Ishikawa (cell line): ENCODE data around the gene CEP97.

Experiments used
- CEBPB ChIP-seq: IDR thresholded peaks from 2 replicates; pipeline ENCODE4 v1.6.1; 2012
- CREB1 ChIP-seq: IDR thresholded peaks from 2 replicates; pipeline ENCODE4 v1.6.1; 2012; ENCODE audit warnings: low read depth
- NFIC ChIP-seq: IDR thresholded peaks from 2 replicates; pipeline ENCODE4 v1.6.1; 2012
- TCF12 ChIP-seq: IDR thresholded peaks from 2 replicates; pipeline ENCODE4 v1.6.1; 2012; ENCODE audit warnings: low read depth
- TF ChIP-seq, protein P1 (sequence below): IDR thresholded peaks from 2 replicates; pipeline ENCODE4 v1.6.1; 2012; ENCODE audit warnings: low read depth, mild to moderate bottlenecking
- TF ChIP-seq, protein P2 (sequence below): IDR thresholded peaks from 2 replicates; pipeline ENCODE4 v1.6.1; 2012

DNA sequence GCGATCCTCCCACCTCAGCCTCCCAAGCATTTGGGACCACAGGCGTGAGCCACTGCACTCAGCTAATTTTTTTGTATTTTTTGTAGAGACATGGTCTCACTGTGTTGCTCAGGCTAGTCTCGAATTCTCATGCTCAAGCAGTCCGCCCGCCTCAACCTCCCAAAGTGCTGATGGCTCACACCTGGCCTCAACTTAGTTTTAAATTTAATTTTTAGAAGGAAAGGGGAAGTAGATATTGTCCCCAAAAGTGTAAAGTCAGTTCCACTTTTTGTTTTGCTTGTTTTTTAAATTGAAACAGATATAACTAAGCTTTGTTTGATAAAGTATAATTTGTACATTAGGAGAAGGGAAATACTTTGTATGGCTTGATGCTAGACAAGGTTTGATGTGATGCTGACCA, 93.6 kb downstream of the CEP97 start:
- TF ChIP-seq, protein P1, sequence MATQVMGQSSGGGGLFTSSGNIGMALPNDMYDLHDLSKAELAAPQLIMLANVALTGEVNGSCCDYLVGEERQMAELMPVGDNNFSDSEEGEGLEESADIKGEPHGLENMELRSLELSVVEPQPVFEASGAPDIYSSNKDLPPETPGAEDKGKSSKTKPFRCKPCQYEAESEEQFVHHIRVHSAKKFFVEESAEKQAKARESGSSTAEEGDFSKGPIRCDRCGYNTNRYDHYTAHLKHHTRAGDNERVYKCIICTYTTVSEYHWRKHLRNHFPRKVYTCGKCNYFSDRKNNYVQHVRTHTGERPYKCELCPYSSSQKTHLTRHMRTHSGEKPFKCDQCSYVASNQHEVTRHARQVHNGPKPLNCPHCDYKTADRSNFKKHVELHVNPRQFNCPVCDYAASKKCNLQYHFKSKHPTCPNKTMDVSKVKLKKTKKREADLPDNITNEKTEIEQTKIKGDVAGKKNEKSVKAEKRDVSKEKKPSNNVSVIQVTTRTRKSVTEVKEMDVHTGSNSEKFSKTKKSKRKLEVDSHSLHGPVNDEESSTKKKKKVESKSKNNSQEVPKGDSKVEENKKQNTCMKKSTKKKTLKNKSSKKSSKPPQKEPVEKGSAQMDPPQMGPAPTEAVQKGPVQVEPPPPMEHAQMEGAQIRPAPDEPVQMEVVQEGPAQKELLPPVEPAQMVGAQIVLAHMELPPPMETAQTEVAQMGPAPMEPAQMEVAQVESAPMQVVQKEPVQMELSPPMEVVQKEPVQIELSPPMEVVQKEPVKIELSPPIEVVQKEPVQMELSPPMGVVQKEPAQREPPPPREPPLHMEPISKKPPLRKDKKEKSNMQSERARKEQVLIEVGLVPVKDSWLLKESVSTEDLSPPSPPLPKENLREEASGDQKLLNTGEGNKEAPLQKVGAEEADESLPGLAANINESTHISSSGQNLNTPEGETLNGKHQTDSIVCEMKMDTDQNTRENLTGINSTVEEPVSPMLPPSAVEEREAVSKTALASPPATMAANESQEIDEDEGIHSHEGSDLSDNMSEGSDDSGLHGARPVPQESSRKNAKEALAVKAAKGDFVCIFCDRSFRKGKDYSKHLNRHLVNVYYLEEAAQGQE, result no peak
- TF ChIP-seq TCF12 (no peak), CEBPB (no peak), NFIC (no peak), CREB1 (no peak)
- TF ChIP-seq, protein P2, sequence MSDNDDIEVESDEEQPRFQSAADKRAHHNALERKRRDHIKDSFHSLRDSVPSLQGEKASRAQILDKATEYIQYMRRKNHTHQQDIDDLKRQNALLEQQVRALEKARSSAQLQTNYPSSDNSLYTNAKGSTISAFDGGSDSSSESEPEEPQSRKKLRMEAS, result no peak
